ENCODE data around the gene SLCO2A1.

GRCh38 chr3:133932009-133932408, 97.7 kb downstream of the SLCO2A1 start:
- TF ChIP-seq CTCF (IDR thresholded peaks at IDR 0.05), result no peak
- TF ChIP-seq ZFX (IDR thresholded peaks at IDR 0.05; ENCODE audit: borderline replicate concordance), result no peak

Data from 22Rv1 (cell line).